Measurements from ENCODE around the gene SRP68.

DNA sequence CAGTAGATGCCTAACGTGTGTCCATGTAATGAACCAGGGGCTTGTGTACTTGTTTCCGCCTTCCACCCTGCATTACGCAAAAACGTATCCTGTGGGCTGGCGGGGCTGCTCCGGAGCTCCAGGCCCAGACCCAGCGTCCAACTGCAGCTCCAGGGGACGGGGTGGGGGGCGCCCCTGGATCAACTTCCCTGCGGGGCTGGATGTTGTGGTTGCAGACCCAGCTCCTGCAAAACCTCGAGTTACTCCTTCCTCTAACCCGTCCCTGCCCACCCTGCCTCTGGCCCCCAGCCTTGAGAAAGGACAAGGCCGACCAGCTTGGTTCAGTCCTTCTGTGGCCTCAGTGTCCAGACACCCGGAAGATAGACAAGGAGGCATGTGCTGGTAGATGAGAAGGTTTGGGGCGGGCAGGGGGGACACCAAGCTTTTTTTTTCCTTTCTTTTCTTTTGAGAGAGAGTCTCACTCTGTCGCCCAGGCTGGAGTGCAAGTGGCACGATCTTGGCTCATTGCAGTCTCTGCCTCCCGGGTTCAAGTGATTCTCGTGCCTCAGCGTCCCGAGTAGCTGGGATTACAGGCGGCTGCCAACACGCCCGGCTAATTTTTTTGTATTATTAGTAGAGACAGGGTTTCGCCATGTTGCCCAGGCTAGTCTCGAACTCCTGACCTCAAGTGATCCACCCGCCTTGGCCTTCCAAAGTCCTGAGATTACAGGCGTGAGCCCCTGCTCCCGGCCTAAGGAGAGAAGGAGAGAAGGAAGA lies 32.0 kb upstream of the SRP68 start:
- TF ChIP-seq POLR2AphosphoS5 (IDR thresholded peaks at IDR 0.05; ENCODE audit: low read depth, low read length), result no peak
- no peak for TF ChIP-seq TAF1 (IDR thresholded peaks at IDR 0.05; ENCODE audit: borderline replicate concordance, insufficient read depth, low read length)
- TF ChIP-seq, protein P1, sequence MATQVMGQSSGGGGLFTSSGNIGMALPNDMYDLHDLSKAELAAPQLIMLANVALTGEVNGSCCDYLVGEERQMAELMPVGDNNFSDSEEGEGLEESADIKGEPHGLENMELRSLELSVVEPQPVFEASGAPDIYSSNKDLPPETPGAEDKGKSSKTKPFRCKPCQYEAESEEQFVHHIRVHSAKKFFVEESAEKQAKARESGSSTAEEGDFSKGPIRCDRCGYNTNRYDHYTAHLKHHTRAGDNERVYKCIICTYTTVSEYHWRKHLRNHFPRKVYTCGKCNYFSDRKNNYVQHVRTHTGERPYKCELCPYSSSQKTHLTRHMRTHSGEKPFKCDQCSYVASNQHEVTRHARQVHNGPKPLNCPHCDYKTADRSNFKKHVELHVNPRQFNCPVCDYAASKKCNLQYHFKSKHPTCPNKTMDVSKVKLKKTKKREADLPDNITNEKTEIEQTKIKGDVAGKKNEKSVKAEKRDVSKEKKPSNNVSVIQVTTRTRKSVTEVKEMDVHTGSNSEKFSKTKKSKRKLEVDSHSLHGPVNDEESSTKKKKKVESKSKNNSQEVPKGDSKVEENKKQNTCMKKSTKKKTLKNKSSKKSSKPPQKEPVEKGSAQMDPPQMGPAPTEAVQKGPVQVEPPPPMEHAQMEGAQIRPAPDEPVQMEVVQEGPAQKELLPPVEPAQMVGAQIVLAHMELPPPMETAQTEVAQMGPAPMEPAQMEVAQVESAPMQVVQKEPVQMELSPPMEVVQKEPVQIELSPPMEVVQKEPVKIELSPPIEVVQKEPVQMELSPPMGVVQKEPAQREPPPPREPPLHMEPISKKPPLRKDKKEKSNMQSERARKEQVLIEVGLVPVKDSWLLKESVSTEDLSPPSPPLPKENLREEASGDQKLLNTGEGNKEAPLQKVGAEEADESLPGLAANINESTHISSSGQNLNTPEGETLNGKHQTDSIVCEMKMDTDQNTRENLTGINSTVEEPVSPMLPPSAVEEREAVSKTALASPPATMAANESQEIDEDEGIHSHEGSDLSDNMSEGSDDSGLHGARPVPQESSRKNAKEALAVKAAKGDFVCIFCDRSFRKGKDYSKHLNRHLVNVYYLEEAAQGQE (IDR thresholded peaks at IDR 0.05; ENCODE audit: insufficient read depth in 1 of 2, low read depth in 2 of 2, low read length in 2 of 2), result no peak
